ENCODE measurements around the gene PCBP4. TPM values are rescaled to one million over a fixed set of nuclear protein-coding genes. Genes with fewer than 3 reads are reported as not detected.
"Not testable (repeated sequence)": the region's sequence is repeated elsewhere in the genome, so short reads cannot be mapped to it uniquely, and the experiment has no call there.

PCBP4 gene
- total RNA-seq, 1 experiment from 2014 or later = 7.8 TPM

- in situ Hi-C loops (cut with HindIII; ENCODE audit: low pct_unique_long_range_greater_than_20kb, low sequenced_read_pairs) = no loop called here
- DNase-seq (ENCODE audit: low read depth) = no peak
Observed at GRCh38 chr3:51934139-51934850, 33.0 kb downstream of the PCBP4 start.

GRCh38 chr3:51933471-51934138 lies 33.6 kb downstream of the PCBP4 start:
- in situ Hi-C loops (cut with HindIII; ENCODE audit: low pct_unique_long_range_greater_than_20kb, low sequenced_read_pairs) = no loop called here
- DNase-seq (ENCODE audit: low read depth) = no peak

GRCh38 chr3:51932471-51933370 lies 34.5 kb downstream of the PCBP4 start:
- in situ Hi-C loops (cut with HindIII; ENCODE audit: low pct_unique_long_range_greater_than_20kb, low sequenced_read_pairs) = no loop called here
- DNase-seq (ENCODE audit: low read depth) = no peak

GRCh38 chr3:51931756-51932155 lies 35.5 kb downstream of the PCBP4 start:
- in situ Hi-C loops (cut with HindIII; ENCODE audit: low pct_unique_long_range_greater_than_20kb, low sequenced_read_pairs) = no loop called here
- no peak for DNase-seq (ENCODE audit: low read depth)

- in situ Hi-C loops (cut with HindIII; ENCODE audit: low pct_unique_long_range_greater_than_20kb, low sequenced_read_pairs) = no loop called here
- DNase-seq (ENCODE audit: low read depth) = no peak
Observed at GRCh38 chr3:51930439-51930838, 36.8 kb downstream of the PCBP4 start.

- peak; percentile 33 for DNase-seq (ENCODE audit: low read depth)
- in situ Hi-C loops (cut with HindIII; ENCODE audit: low pct_unique_long_range_greater_than_20kb, low sequenced_read_pairs) = no loop called here
Observed at GRCh38 chr3:51929420-51930003, 37.7 kb downstream of the PCBP4 start.

GRCh38 chr3:51928981-51929380 lies 38.3 kb downstream of the PCBP4 start:
- DNase-seq (ENCODE audit: low read depth); in situ Hi-C loops (cut with HindIII; ENCODE audit: low pct_unique_long_range_greater_than_20kb, low sequenced_read_pairs): not testable (repeated sequence)

GRCh38 chr3:51928438-51928837 lies 38.8 kb downstream of the PCBP4 start:
- DNase-seq (ENCODE audit: low read depth) = no peak
- in situ Hi-C loops (cut with HindIII; ENCODE audit: low pct_unique_long_range_greater_than_20kb, low sequenced_read_pairs) = no loop called here

GRCh38 chr3:51927061-51927977 lies 39.9 kb downstream of the PCBP4 start:
- in situ Hi-C loops (cut with HindIII; ENCODE audit: low pct_unique_long_range_greater_than_20kb, low sequenced_read_pairs) = no loop called here
- DNase-seq (ENCODE audit: low read depth) = no peak

GRCh38 chr3:51921081-51921578 lies 46.1 kb downstream of the PCBP4 start:
- no peak for DNase-seq (ENCODE audit: low read depth)
- in situ Hi-C loops (cut with HindIII; ENCODE audit: low pct_unique_long_range_greater_than_20kb, low sequenced_read_pairs) = no loop called here

GRCh38 chr3:51916418-51916817 lies 50.8 kb downstream of the PCBP4 start:
- in situ Hi-C loops (cut with HindIII; ENCODE audit: low pct_unique_long_range_greater_than_20kb, low sequenced_read_pairs) = no loop called here
- DNase-seq (ENCODE audit: low read depth) = no peak

- no peak for DNase-seq (ENCODE audit: low read depth)
Observed at GRCh38 chr3:51908026-51908425, 59.2 kb downstream of the PCBP4 start.

More at GRCh38 chr3:51908026-51908425, 59.2 kb downstream of the PCBP4 start:
- in situ Hi-C loops (cut with HindIII; ENCODE audit: low pct_unique_long_range_greater_than_20kb, low sequenced_read_pairs) = no loop called here

Other genes with a start within 250 kb of the PCBP4 start
- gene IQCF6, start 188.2 kb downstream of the PCBP4 start, total RNA-seq (2014; rRNA removed; shearing (Covaris generic); ENCODE audit: low replicate concordance) = not detected in 2 replicates
- not detected in 2 replicates for gene IQCF2, start 105.8 kb downstream of the PCBP4 start, total RNA-seq (2014; rRNA removed; shearing (Covaris generic); ENCODE audit: low replicate concordance)
- not detected in 2 replicates for gene IQCF5, start 91.9 kb downstream of the PCBP4 start, total RNA-seq (2014; rRNA removed; shearing (Covaris generic); ENCODE audit: low replicate concordance)
- gene IQCF1, start 64.1 kb downstream of the PCBP4 start, total RNA-seq (2014; rRNA removed; shearing (Covaris generic); ENCODE audit: low replicate concordance) = not detected in 2 replicates
- 28.9 and 34.6 TPM in 2 replicates for gene RRP9, start 25.6 kb downstream of the PCBP4 start, total RNA-seq (2014; rRNA removed; shearing (Covaris generic); ENCODE audit: low replicate concordance)
- gene PARP3, start 25.1 kb downstream of the PCBP4 start, total RNA-seq (2014; rRNA removed; shearing (Covaris generic); ENCODE audit: low replicate concordance) = 29.4 and 30.0 TPM in 2 replicates
- not detected in 2 replicates for gene GPR62, start 12.1 kb downstream of the PCBP4 start, total RNA-seq (2014; rRNA removed; shearing (Covaris generic); ENCODE audit: low replicate concordance)
- gene ABHD14B, start 6.6 kb upstream of the PCBP4 start, total RNA-seq (2014; rRNA removed; shearing (Covaris generic); ENCODE audit: low replicate concordance) = 19.6 and 45.4 TPM in 2 replicates
- 11.9 and 12.8 TPM in 2 replicates for gene ABHD14A, start 7.6 kb upstream of the PCBP4 start, total RNA-seq (2014; rRNA removed; shearing (Covaris generic); ENCODE audit: low replicate concordance)
- gene ACY1, start 16.1 kb upstream of the PCBP4 start, total RNA-seq (2014; rRNA removed; shearing (Covaris generic); ENCODE audit: low replicate concordance) = 101 and 159 TPM in 2 replicates
- 810 and 960 TPM in 2 replicates for gene RPL29, start 28.4 kb upstream of the PCBP4 start, total RNA-seq (2014; rRNA removed; shearing (Covaris generic); ENCODE audit: low replicate concordance)
- gene DUSP7, start 89.1 kb upstream of the PCBP4 start, total RNA-seq (2014; rRNA removed; shearing (Covaris generic); ENCODE audit: low replicate concordance) = 1.1 and 3.2 TPM in 2 replicates
- 20.8 and 32.1 TPM in 2 replicates for gene POC1A, start 187.0 kb upstream of the PCBP4 start, total RNA-seq (2014; rRNA removed; shearing (Covaris generic); ENCODE audit: low replicate concordance)
- 40.1 and 49.4 TPM in 2 replicates for gene ALAS1, start 230.7 kb upstream of the PCBP4 start, total RNA-seq (2014; rRNA removed; shearing (Covaris generic); ENCODE audit: low replicate concordance)